Liver (tissue), 3 donors: ENCODE measurements around the gene POU2AF3.

Experiments used
- CTCF ChIP-seq: fragments of 150-350 bp; IDR thresholded peaks from 2 replicates; pipeline ENCODE4 v1.5.1; 2017; ENCODE audit warnings: improper control_type of control experiment, low read depth, low read length; ENCODE audit not compliant: missing input control
- EGR1 ChIP-seq, 2 donors: IDR thresholded peaks; 2 replicates each; pipeline ENCODE4 v1.6.1; 2016 to 2018; ENCODE audit warnings: antibody characterized with exemption in 2 of 2, low read depth in 2 of 2
- GABPA ChIP-seq, 2 donors: IDR thresholded peaks in 1 of 2; conservative IDR thresholded peaks in 1 of 2; 2 replicates each; pipeline ENCODE4 v1.6.1; 2016; ENCODE audit warnings: antibody characterized with exemption in 2 of 2, mild to moderate bottlenecking in 1 of 2, moderate library complexity in 1 of 2
- MAX ChIP-seq: IDR thresholded peaks from 2 replicates; pipeline ENCODE4 v1.6.1; 2016; ENCODE audit warnings: antibody characterized with exemption
- donor health status: healthy.
- donor health status: healthy.

GRCh38 chr11:111285189-111286091 lies 12.9 kb upstream of the POU2AF3 start:
- TF ChIP-seq GABPA (IDR thresholded peaks at IDR 0.05 in 1 of 2, conservative IDR thresholded peaks at IDR 0.05 in 1 of 2) (no peak), CTCF (no peak), MAX (no peak), EGR1 (IDR thresholded peaks at IDR 0.05; ENCODE audit: low read depth in 2 of 2) (no peak)
